HS-27A (cell line): ENCODE measurements around the gene C12orf56.

Experiments
- DNase-seq: peaks from one replicate; pipeline ENCODE4 v3.0.0-alpha.2; 2012; ENCODE audit warnings: low read depth, missing footprints

C12orf56 gene

GRCh38 chr12:64390275-64390851 is at the start of gene C12orf56:
Gene C12orf56 (minus strand): TSS chr12:64390758. CDS start chr12:64390565, 193 bp downstream.
- DNase-seq, result no peak

GRCh38 chr12:64440100-64440499 is 49.5 kb upstream of the C12orf56 start:
- DNase-seq, result no peak

GRCh38 chr12:64433915-64434314 is 43.4 kb upstream of the C12orf56 start:
- DNase-seq, result no peak

- no peak for DNase-seq
These were observed 41.2 kb upstream of the C12orf56 start for GRCh38 chr12:64431791-64432190.

GRCh38 chr12:64430886-64431285 is 40.3 kb upstream of the C12orf56 start:
- no peak for DNase-seq

GRCh38 chr12:64428956-64429355 is 38.4 kb upstream of the C12orf56 start:
- DNase-seq, result no peak

GRCh38 chr12:64427988-64428387 is 37.4 kb upstream of the C12orf56 start:
- no peak for DNase-seq

GRCh38 chr12:64419696-64420095 is 29.1 kb upstream of the C12orf56 start:
- DNase-seq, result no peak

GRCh38 chr12:64418209-64418608 is 27.7 kb upstream of the C12orf56 start:
- no peak for DNase-seq

GRCh38 chr12:64413884-64414283 is 23.3 kb upstream of the C12orf56 start:
- DNase-seq, result no peak

- DNase-seq, result no peak
These were observed 21.9 kb upstream of the C12orf56 start for GRCh38 chr12:64412459-64412858.

- no peak for DNase-seq
These were observed 20.9 kb upstream of the C12orf56 start for GRCh38 chr12:64411427-64411826.

GRCh38 chr12:64407342-64408223 is 17.0 kb upstream of the C12orf56 start:
- DNase-seq, result no peak

GRCh38 chr12:64404470-64405256 is 14.1 kb upstream of the C12orf56 start:
- DNase-seq, result peak; percentile 63

GRCh38 chr12:64403707-64404469 is 13.3 kb upstream of the C12orf56 start, which contains the start of gene XPOT:
Gene XPOT (plus strand): TSS chr12:64404392. CDS start chr12:64410036, 5,644 bp downstream.
- peak; percentile 93 for DNase-seq

GRCh38 chr12:64402181-64402580 is 11.6 kb upstream of the C12orf56 start:
- no peak for DNase-seq

GRCh38 chr12:64400041-64400440 is 9.5 kb upstream of the C12orf56 start:
- DNase-seq, result no peak

GRCh38 chr12:64395739-64396138 is 5.2 kb upstream of the C12orf56 start:
- DNase-seq, result no peak

GRCh38 chr12:64392221-64392620 is 1.7 kb upstream of the C12orf56 start:
- DNase-seq, result no peak

- no peak for DNase-seq
These were observed 1.4 kb downstream of the C12orf56 start for GRCh38 chr12:64389154-64389553.

- DNase-seq, result no peak
These were observed 3.3 kb downstream of the C12orf56 start for GRCh38 chr12:64387197-64387816.
